Heart left ventricle (tissue), 13 donors: Measurements from ENCODE around the gene KCNH8.

ENCODE experiments used
- CTCF ChIP-seq, 12 donors: fragments of 200-600 bp; sonication (generic) in 4 of 12; IDR thresholded peaks; one replicate each; pipeline versions ENCODE4 v1.5.0 to v1.8.0; 2018 to 2022; ENCODE audit warnings: antibody characterized with exemption in 12 of 12, mild to moderate bottlenecking in 5 of 12
- POLR2A ChIP-seq, 2 donors: fragments of 450-650 bp; IDR thresholded peaks; one replicate each; pipeline ENCODE4 v1.6.1; 2017; ENCODE audit warnings: antibody characterized with exemption in 2 of 2, mild to moderate bottlenecking in 2 of 2, moderate library complexity in 2 of 2
- donor health status: ischemic (EF 13 %, LVEDD 7.1; RV severe dilation, severe dysfunction).
- donor health status: DM: no; HTN: yes; CAD: no.
- donor health status: DM: no; HTN: no; CAD: no.
- donor health status: ischemic (EF 25% LVEDD 6.9; RV normal size, moderate dysfunction).
- donor health status: ischemic (EF 25% LVEDD 5.7; RV mildly dilated, moderate dysfunction).
- donor health status: ischemic (EF 35%, LVEDD 5.7; RV mildly dilated, moderate dysfunction).
- donor health status: nonischemic (EF 11% LVEDD 7.7; RV severe dilation, severe dysfunction).
- donor health status: DM: yes; HTN: yes; CAD: no.
- donor health status: PGD.
- donor health status: ischemic (EF 29% LVEDD 5.4; RV normal size, mild dysfunction).
- donor health status: nonischemic (EF 23%, LVEDD 6.1; RV moderate dilation, normal function).

GRCh38 chr3:19348941-19349564 lies 200.7 kb downstream of the KCNH8 start:
- TF ChIP-seq CTCF (IDR thresholded peaks at IDR 0.05), result peak; percentile 57 to 86 (median 72)
- TF ChIP-seq POLR2A (IDR thresholded peaks at IDR 0.05), result no peak
